ENCODE data around the gene DCN.

The DCN gene

GRCh38 chr12:91205811-91206210, 23.2 kb upstream of the DCN start:
- TF ChIP-seq, protein P1, sequence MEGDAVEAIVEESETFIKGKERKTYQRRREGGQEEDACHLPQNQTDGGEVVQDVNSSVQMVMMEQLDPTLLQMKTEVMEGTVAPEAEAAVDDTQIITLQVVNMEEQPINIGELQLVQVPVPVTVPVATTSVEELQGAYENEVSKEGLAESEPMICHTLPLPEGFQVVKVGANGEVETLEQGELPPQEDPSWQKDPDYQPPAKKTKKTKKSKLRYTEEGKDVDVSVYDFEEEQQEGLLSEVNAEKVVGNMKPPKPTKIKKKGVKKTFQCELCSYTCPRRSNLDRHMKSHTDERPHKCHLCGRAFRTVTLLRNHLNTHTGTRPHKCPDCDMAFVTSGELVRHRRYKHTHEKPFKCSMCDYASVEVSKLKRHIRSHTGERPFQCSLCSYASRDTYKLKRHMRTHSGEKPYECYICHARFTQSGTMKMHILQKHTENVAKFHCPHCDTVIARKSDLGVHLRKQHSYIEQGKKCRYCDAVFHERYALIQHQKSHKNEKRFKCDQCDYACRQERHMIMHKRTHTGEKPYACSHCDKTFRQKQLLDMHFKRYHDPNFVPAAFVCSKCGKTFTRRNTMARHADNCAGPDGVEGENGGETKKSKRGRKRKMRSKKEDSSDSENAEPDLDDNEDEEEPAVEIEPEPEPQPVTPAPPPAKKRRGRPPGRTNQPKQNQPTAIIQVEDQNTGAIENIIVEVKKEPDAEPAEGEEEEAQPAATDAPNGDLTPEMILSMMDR (IDR thresholded peaks at IDR 0.05; ENCODE audit: borderline replicate concordance, control extremely low read depth, extremely low read depth, insufficient read depth, missing control alignments) = no peak
- in situ Hi-C loops (cut with MboI; ENCODE audit: low sequenced_read_pairs, unreplicated experiment) = no loop called here
- no peak for DNase-seq (ENCODE audit: low spot score)

DNA sequence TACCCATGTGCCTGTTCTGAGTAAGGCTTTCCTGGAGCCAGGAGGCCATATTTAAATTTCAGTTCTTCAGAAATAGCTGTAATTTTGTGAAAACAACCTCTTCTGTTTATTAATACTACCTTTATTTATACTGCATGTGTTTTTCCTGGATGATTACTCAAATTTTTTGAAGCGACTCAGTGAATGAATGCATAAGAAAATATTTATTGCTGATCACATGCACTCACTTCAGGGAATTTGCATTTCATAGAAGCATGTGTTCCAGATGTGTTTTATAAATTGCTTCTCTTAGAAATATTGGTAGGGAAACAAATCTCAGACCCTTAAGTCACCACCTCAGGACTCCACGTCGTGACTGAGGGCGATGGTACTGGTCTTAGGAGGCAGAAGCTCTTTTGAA, 21.8 kb upstream of the DCN start:
- in situ Hi-C loops (cut with MboI; ENCODE audit: low sequenced_read_pairs, unreplicated experiment) = no loop called here
- no peak for DNase-seq (ENCODE audit: low spot score)
- TF ChIP-seq, protein P1 (IDR thresholded peaks at IDR 0.05; ENCODE audit: borderline replicate concordance, control extremely low read depth, extremely low read depth, insufficient read depth, missing control alignments) = no peak

- in situ Hi-C loops (cut with MboI; ENCODE audit: low sequenced_read_pairs, unreplicated experiment) = no loop called here
Measured at GRCh38 chr12:91203610-91204009, 21.0 kb upstream of the DCN start.

GRCh38 chr12:91202390-91202789, 19.8 kb upstream of the DCN start:
- no peak for DNase-seq (ENCODE audit: low spot score)
- in situ Hi-C loops (cut with MboI; ENCODE audit: low sequenced_read_pairs, unreplicated experiment) = no loop called here
- TF ChIP-seq, protein P1 (IDR thresholded peaks at IDR 0.05; ENCODE audit: borderline replicate concordance, control extremely low read depth, extremely low read depth, insufficient read depth, missing control alignments) = no peak

More at GRCh38 chr12:91203610-91204009, 21.0 kb upstream of the DCN start:
- TF ChIP-seq, protein P1 (IDR thresholded peaks at IDR 0.05; ENCODE audit: borderline replicate concordance, control extremely low read depth, extremely low read depth, insufficient read depth, missing control alignments) = no peak
- DNase-seq (ENCODE audit: low spot score) = no peak

- in situ Hi-C loops (cut with MboI; ENCODE audit: low sequenced_read_pairs, unreplicated experiment) = no loop called here
- no peak for DNase-seq (ENCODE audit: low spot score)
- TF ChIP-seq, protein P1 (IDR thresholded peaks at IDR 0.05; ENCODE audit: borderline replicate concordance, control extremely low read depth, extremely low read depth, insufficient read depth, missing control alignments) = no peak
Measured at GRCh38 chr12:91196436-91196835, 13.8 kb upstream of the DCN start.

DNA sequence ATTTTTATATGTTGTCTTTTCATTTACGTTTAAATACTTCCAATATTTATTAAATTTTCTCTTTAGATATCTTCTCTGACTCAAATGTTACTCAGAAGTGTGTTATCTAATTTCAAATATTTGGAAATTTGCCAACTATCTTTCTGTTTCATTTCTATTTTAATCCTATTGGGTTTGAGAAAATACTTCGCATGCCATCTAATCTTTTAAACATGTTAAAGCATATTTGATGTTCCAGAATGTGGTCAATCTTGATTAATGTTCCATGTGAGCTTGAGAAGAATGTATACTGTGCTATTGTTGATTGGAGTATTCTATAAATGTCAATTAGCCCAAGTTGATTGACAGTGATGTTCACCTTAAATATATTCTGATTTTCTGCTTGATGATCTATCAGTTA, 11.9 kb upstream of the DCN start:
- DNase-seq (ENCODE audit: low spot score) = no peak
- in situ Hi-C loops (cut with MboI; ENCODE audit: low sequenced_read_pairs, unreplicated experiment) = no loop called here
- TF ChIP-seq, protein P1 (IDR thresholded peaks at IDR 0.05; ENCODE audit: borderline replicate concordance, control extremely low read depth, extremely low read depth, insufficient read depth, missing control alignments) = no peak

All from GM13976 (cell line).